K562 (cell line): ENCODE measurements around the gene USP24. TPM values are rescaled to one million over a fixed set of nuclear protein-coding genes. Genes with fewer than 3 reads are reported as not detected.
A peak's percentile ranks its signal among the peaks of the same experiment; 100 is the strongest.

Experiments used
- ARID1B ChIP-seq: fragments of 450-650 bp; IDR thresholded peaks from 2 replicates; pipeline ENCODE4 v1.6.1; 2016; ENCODE audit warnings: antibody characterized with exemption, mild to moderate bottlenecking, inconsistent platforms
- BRD4 ChIP-seq: fragments of 200-600 bp; sonication (generic); IDR thresholded peaks from 2 replicates; pipeline ENCODE4 v1.6.1; 2017; ENCODE audit warnings: inconsistent platforms
- BRF2 ChIP-seq: IDR thresholded peaks from 3 replicates; pipeline ENCODE4 v1.6.1; 2011; ENCODE audit warnings: borderline replicate concordance, mild to moderate bottlenecking; ENCODE audit not compliant: insufficient read length, insufficient read depth
- CBFA2T2 ChIP-seq: fragments of 450-650 bp; conservative IDR thresholded peaks from 2 replicates; pipeline ENCODE4 v1.6.1; 2017; ENCODE audit warnings: mild to moderate bottlenecking
- E2F5 ChIP-seq: sonication (generic); formaldehyde crosslinking; IDR thresholded peaks from 2 replicates; pipeline ENCODE4 v1.8.0; 2022; ENCODE audit warnings: mild to moderate bottlenecking, missing genetic modification reagents
- HDAC2 ChIP-seq: fragments of 450-650 bp; IDR thresholded peaks from 2 replicates; pipeline ENCODE4 v1.6.1; 2016; ENCODE audit warnings: mild to moderate bottlenecking
- HNRNPUL1 ChIP-seq: fragments of 200-400 bp; formaldehyde crosslinking; IDR thresholded peaks from 2 replicates; pipeline ENCODE4 v1.6.1; 2017; ENCODE audit warnings: low read length
- KLF16 ChIP-seq: IDR thresholded peaks from 2 replicates; pipeline ENCODE4 v1.6.1; 2016; ENCODE audit warnings: antibody characterized with exemption
- MAFF ChIP-seq: IDR thresholded peaks from 2 replicates; pipeline ENCODE4 v1.6.1; 2012; ENCODE audit warnings: low read length, improper control_type of control experiment
- MEIS2 ChIP-seq: fragments of 450-650 bp; IDR thresholded peaks from 2 replicates; pipeline ENCODE4 v1.6.1; 2014; ENCODE audit warnings: mild to moderate bottlenecking; ENCODE audit not compliant: partially characterized antibody
- NELFE ChIP-seq: IDR thresholded peaks from 2 replicates; pipeline ENCODE4 v1.6.1; 2011; ENCODE audit warnings: mild to moderate bottlenecking; ENCODE audit not compliant: insufficient read depth, insufficient read length
- PPARD ChIP-seq: fragments of 250-450 bp; sonication (Bioruptor Pico); IDR thresholded peaks from 2 replicates; pipeline ENCODE4 v1.8.0; 2022; ENCODE audit warnings: inconsistent platforms, mild to moderate bottlenecking, moderate library complexity
- SMARCA4 ChIP-seq: fragments of 450-650 bp; IDR thresholded peaks from 2 replicates; pipeline ENCODE4 v1.6.1; 2016
- SP2 ChIP-seq: IDR thresholded peaks from 2 replicates; pipeline ENCODE4 v1.6.1; 2011; ENCODE audit warnings: mild to moderate bottlenecking, low read depth, low read length, moderate library complexity; ENCODE audit not compliant: poor library complexity, severe bottlenecking; ENCODE audit errors: extremely low read depth
- SUPT5H ChIP-seq: fragments of 450-650 bp; IDR thresholded peaks from 2 replicates; pipeline ENCODE4 v1.6.1; 2016
- TCF3 ChIP-seq: sonication (generic); formaldehyde crosslinking; IDR thresholded peaks from 2 replicates; pipeline ENCODE4 v1.4.0; 2020; ENCODE audit warnings: mild to moderate bottlenecking, missing genetic modification reagents
- ZBED1 ChIP-seq: IDR thresholded peaks from 2 replicates; pipeline ENCODE4 v1.6.1; 2014
- ZFP1 ChIP-seq: fragments of 450-650 bp; formaldehyde crosslinking; IDR thresholded peaks from 2 replicates; pipeline ENCODE4 v1.4.0; 2020; ENCODE audit warnings: mild to moderate bottlenecking, mixed read lengths
- ZFX ChIP-seq: sonication (generic); formaldehyde crosslinking; IDR thresholded peaks from 2 replicates; pipeline ENCODE4 v1.8.0; 2022; ENCODE audit warnings: mild to moderate bottlenecking, missing genetic modification reagents, moderate library complexity
- ZNF133 ChIP-seq: fragments of 250-450 bp; sonication (Bioruptor Pico); IDR thresholded peaks from 2 replicates; pipeline ENCODE4 v1.4.0; 2020; ENCODE audit warnings: mild to moderate bottlenecking
- ZNF668 ChIP-seq: fragments of 250-450 bp; sonication (Bioruptor Pico); IDR thresholded peaks from 2 replicates; pipeline ENCODE4 v1.8.0; 2022; ENCODE audit warnings: mild to moderate bottlenecking, inconsistent platforms
- polyA plus RNA-seq, 8 experiments: library from polyadenylated mRNA; depleted of rRNA in 4 of 8; stranded (reverse) in 5 of 8; unstranded in 3 of 8; fragments of >200 nt; fragmentation: Nextera tagmentation in 2 of 8; fragmentation: Illumina TruSeq in 1 of 8; extraction: Ambion mirVana in 2 of 8; extraction: Trizol in 1 of 8; gene quantifications; 2 replicates each; pipeline versions ENCODE4 v1.2.1 to v1.2.3, GENCODE V29; 2011 to 2014; ENCODE audit warnings: inconsistent platforms in 1 of 8, missing spikeins in 1 of 8
- total RNA-seq, 7 experiments: library from RNA; depleted of rRNA in 6 of 7; stranded (reverse); fragments of >200 nt in 6 of 7; fragmentation: Illumina TruSeq in 2 of 7; extraction: Trizol in 2 of 7; gene quantifications; 2 replicates each; pipeline versions ENCODE4 v1.2.1 to v1.2.3, GENCODE V29; 2011 to 2021; ENCODE audit warnings: low replicate concordance in 1 of 7
- TF ChIP-seq, protein P1 (sequence below), 3 experiments: fragments of 200-800 bp in 1 of 3; sonication (Bioruptor generic) in 1 of 3; sonication (generic) in 1 of 3; formaldehyde crosslinking in 1 of 3; IDR thresholded peaks; 2 replicates each; pipeline versions ENCODE4 v1.6.1 to v1.8.0; 2016 to 2022; ENCODE audit warnings: mild to moderate bottlenecking in 2 of 3, missing compliant biosample characterization in 2 of 3, missing genetic modification characterization in 2 of 3, missing genetic modification reagents in 1 of 3
- TF ChIP-seq, protein P2 (sequence below): fragments of 250-450 bp; sonication (Bioruptor Pico); IDR thresholded peaks from 2 replicates; pipeline ENCODE4 v1.8.0; 2021; ENCODE audit warnings: borderline replicate concordance, mild to moderate bottlenecking, moderate library complexity; ENCODE audit not compliant: poor library complexity, severe bottlenecking
- TF ChIP-seq, protein P3 (sequence below): fragments of 450-650 bp; IDR thresholded peaks from 2 replicates; pipeline ENCODE4 v1.7.1; 2018; ENCODE audit warnings: mild to moderate bottlenecking, low read depth; ENCODE audit not compliant: partially characterized antibody

The USP24 gene
- total and polyA plus RNA-seq, 9 of the 15 experiments (the other 6 are each of a cell fraction or from before 2014, with no cell fraction given) = 7.7 to 62.6 (median 36.8) TPM

GRCh38 chr1:55039342-55040082 lies 175.7 kb downstream of the USP24 start, which contains the start of gene PCSK9 (continued):
- TF ChIP-seq BRF2 (no peak), ZNF668 (CRISPR knock-in tag) (no peak), BRD4 (no peak), ZNF133 (CRISPR knock-in tag) (no peak), SMARCA4 (peak; percentile 34; the same call in 1 of the 2 replicates), HDAC2 (peak; percentile 13; the same call in 1 of the 2 replicates), MAFF (no peak), ZBED1 (no peak), CBFA2T2 (no peak), HNRNPUL1 (no peak), ZFP1 (CRISPR knock-in tag) (no peak), MEIS2 (no peak), KLF16 (no peak), TCF3 (peak; percentile 16; the same call in 1 of the 2 replicates), SUPT5H (peak; percentile 70), PPARD (CRISPR knock-in tag) (no peak), E2F5 (CRISPR knock-in tag) (no peak), ARID1B (peak; percentile 43), SP2 (no peak), NELFE (no peak), ZFX (CRISPR knock-in tag) (peak; percentile 62)
- TF ChIP-seq, protein P1, sequence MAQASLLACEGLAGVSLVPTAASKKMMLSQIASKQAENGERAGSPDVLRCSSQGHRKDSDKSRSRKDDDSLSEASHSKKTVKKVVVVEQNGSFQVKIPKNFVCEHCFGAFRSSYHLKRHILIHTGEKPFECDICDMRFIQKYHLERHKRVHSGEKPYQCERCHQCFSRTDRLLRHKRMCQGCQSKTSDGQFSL (CRISPR knock-in tag; IDR thresholded peaks at IDR 0.05) = peak; percentile 34; the same call in 1 of the 2 replicates
- TF ChIP-seq, protein P1 (tag; IDR thresholded peaks at IDR 0.05) = no peak
- TF ChIP-seq, protein P2, sequence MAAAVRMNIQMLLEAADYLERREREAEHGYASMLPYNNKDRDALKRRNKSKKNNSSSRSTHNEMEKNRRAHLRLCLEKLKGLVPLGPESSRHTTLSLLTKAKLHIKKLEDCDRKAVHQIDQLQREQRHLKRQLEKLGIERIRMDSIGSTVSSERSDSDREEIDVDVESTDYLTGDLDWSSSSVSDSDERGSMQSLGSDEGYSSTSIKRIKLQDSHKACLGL (CRISPR knock-in tag) = no peak
- TF ChIP-seq, protein P3, sequence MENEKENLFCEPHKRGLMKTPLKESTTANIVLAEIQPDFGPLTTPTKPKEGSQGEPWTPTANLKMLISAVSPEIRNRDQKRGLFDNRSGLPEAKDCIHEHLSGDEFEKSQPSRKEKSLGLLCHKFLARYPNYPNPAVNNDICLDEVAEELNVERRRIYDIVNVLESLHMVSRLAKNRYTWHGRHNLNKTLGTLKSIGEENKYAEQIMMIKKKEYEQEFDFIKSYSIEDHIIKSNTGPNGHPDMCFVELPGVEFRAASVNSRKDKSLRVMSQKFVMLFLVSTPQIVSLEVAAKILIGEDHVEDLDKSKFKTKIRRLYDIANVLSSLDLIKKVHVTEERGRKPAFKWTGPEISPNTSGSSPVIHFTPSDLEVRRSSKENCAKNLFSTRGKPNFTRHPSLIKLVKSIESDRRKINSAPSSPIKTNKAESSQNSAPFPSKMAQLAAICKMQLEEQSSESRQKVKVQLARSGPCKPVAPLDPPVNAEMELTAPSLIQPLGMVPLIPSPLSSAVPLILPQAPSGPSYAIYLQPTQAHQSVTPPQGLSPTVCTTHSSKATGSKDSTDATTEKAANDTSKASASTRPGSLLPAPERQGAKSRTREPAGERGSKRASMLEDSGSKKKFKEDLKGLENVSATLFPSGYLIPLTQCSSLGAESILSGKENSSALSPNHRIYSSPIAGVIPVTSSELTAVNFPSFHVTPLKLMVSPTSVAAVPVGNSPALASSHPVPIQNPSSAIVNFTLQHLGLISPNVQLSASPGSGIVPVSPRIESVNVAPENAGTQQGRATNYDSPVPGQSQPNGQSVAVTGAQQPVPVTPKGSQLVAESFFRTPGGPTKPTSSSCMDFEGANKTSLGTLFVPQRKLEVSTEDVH = no peak
